ENCODE data around the gene DNAJB2.

GRCh38 chr2:219331560-219332213 is 52.5 kb downstream of the DNAJB2 start:
- TF ChIP-seq CTCF (conservative IDR thresholded peaks at IDR 0.05; ENCODE audit: low read length) (no peak), EZH2phosphoT487 (IDR thresholded peaks at IDR 0.05; ENCODE audit: borderline replicate concordance, low read depth, low read length) (no peak)

Data from OCI-LY7 (cell line).